ENCODE results near the gene ZNHIT2. TPM values are rescaled to one million over a fixed set of nuclear protein-coding genes. Genes with fewer than 3 reads are reported as not detected.
A peak's percentile ranks its signal among the peaks of the same experiment; 100 is the strongest.

The ZNHIT2 gene
- total and polyA plus RNA-seq, 2 of the 13 experiments (the other 11 are each of a cell fraction or from before 2014, with no cell fraction given): 1.1 to 6.5 TPM

GRCh38 chr11:65110354-65110861, 7.1 kb downstream of the ZNHIT2 start (continued):
- no peak for TF ChIP-seq PAXIP1 (CRISPR knock-in tag; conservative IDR thresholded peaks at IDR 0.05)
- no peak for TF ChIP-seq ZNF558 (CRISPR knock-in tag; IDR thresholded peaks at IDR 0.05; ENCODE audit: borderline replicate concordance)
- no peak for TF ChIP-seq ZNF609 (CRISPR knock-in tag; IDR thresholded peaks at IDR 0.05; ENCODE audit: borderline replicate concordance)
- no peak for TF ChIP-seq SP5 (CRISPR knock-in tag; IDR thresholded peaks at IDR 0.05; ENCODE audit: borderline replicate concordance, low read depth)
- TF ChIP-seq THAP8 (CRISPR knock-in tag; IDR thresholded peaks at IDR 0.05; ENCODE audit: borderline replicate concordance): 0 out of 2 replicates have a peak, but pooled peaks have one; percentile 9
- TF ChIP-seq BORCS8-MEF2B (CRISPR knock-in tag; IDR thresholded peaks at IDR 0.05): no peak
- no peak for TF ChIP-seq PAWR (CRISPR knock-in tag; IDR thresholded peaks at IDR 0.05; ENCODE audit: borderline replicate concordance)
- no peak for TF ChIP-seq SOX5 (CRISPR knock-in tag; IDR thresholded peaks at IDR 0.05; ENCODE audit: borderline replicate concordance)
- no peak; the same call in 1 of the 2 replicates for TF ChIP-seq ZNF414 (CRISPR knock-in tag; IDR thresholded peaks at IDR 0.05)
- TF ChIP-seq TRIM24 (CRISPR knock-in tag; IDR thresholded peaks at IDR 0.05): no peak
